ENCODE measurements around the gene LAMTOR2.

The LAMTOR2 gene

GRCh38 chr1:156074661-156075060 lies 20.1 kb downstream of the LAMTOR2 start:
- no peak for DNase-seq

- no peak for DNase-seq
These were observed 20.6 kb downstream of the LAMTOR2 start for GRCh38 chr1:156075162-156075561.

DNA sequence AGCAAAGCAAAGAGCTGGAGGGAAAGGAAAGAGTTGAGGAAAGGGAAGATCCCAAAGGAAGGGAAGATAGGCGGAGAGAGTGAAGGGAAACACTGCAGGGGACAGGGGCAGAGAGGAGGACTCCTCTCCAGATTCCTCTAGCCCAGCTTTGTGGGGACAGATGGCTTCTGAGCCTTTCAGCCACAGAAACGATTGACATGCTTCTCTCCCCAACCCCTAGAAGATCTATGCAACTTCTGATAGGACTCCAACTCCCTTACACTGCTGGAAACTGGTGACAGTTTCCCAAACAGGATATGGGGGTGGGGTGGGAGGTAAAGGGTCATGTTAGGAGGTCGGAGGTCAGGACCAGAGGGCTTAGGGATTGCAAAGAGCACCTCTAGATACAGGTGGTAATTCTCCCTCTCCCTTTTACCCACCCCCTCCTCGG lies 21.2 kb downstream of the LAMTOR2 start:
- DNase-seq: no peak

- no peak for DNase-seq
These were observed 22.2 kb downstream of the LAMTOR2 start for GRCh38 chr1:156076609-156077429.

GRCh38 chr1:156077430-156077760 lies 22.8 kb downstream of the LAMTOR2 start:
- no peak for DNase-seq

DNA sequence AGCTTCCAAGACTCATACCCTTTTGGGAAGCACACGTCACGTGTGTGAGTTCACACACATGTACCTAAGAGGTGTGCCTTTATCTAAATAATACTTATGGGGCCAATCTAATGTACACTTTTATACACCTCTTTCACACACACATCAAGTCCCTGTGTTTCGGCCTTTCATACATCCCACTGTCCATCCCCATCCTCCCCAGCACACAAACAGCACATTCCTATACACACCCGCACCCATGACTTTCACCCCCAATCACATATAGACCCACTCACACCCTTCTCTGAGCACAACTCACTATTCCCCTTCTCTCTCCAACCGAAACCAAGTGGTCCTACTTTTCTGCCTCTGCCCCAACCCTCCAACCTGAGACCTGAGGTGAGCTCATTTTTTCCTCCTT lies 24.1 kb downstream of the LAMTOR2 start:
- DNase-seq: no peak

DNA sequence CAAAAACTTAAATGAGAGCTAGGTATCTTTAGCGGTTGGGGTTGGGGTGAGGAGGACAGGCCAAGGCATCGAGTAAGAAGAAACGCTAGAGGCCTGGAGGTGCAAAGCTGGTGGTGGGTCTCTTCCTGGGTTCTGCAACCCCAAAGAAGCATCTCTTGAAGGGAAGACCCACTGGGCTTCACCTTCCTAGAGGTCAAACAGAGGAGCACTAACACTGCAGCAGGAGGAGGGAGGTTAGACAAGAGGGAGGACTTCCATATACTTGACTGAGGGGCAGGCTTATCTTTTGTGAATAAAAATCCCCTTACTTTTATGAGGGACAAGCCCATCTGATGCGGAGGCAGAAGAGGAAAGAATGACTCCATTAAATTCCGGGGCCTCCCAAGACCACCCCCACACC lies 25.2 kb downstream of the LAMTOR2 start:
- DNase-seq: no peak

DNA sequence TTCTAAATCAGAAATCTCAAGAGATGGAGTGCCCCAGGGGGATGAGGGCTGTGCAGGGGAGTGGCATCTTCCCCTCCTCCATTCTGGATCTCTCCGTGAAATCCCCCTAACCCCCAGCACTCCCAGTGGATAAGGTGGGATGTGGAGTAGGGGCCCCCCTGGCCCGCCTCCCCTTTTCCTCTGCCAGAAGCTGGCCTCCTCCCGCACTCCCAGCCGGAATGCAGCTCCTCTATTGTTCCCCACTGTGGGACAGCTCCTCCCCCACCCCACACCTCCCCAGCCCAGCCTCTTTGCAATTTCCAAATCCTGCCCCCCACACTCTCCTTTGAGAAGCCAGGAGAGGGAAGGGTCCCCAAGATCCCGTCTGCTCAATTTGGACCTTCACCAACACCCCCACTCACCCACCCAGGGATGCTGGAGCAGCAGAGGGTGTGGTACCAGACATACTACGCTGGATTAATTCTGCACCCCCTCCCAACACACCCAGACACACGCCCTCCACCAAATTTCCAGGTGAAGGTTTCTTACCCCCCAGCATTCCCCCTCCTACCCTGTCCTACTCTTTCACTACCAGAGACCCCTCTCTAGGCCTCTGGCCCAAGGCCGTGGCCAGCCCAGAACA lies 25.8 kb downstream of the LAMTOR2 start:
- DNase-seq: no peak

GRCh38 chr1:156080863-156081179 lies 26.2 kb downstream of the LAMTOR2 start:
- no peak for DNase-seq

DNA sequence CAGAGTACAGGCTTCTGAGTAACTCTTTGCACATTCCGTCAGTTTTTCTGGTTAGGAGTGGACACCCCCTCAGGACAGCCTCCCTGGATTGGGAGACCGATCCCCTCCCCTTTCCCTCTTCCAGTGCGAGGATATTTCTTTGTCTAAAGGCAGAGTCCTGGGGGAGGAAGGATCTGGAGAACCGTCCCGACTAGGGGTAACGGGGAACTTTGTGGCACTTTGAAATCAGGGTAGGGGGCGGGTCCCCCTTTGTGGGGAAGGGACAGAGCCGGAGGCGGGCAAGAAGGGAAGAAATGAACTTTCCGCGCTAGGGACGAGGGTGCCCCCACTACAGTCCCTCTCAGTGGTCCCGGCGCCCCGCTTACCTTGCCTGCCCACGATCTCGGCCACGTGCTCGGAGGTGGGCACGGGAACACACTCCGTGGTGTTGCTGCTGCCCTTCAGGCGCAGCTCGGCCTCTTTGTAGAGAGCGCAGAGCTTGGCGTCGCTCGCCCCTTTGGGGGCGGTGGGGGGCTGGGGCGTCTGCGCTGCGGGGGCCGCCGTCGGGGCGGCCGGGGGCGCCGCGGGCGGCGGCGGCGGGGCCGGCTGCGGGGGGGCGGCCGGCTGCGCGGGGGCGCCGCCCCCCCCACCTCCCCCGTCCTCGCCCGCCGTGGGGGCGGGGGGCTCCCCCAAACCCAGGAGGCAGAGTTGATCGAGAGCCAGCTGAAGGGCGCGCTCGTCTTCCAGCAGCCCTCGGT lies 26.8 kb downstream of the LAMTOR2 start:
- no peak for DNase-seq

DNA sequence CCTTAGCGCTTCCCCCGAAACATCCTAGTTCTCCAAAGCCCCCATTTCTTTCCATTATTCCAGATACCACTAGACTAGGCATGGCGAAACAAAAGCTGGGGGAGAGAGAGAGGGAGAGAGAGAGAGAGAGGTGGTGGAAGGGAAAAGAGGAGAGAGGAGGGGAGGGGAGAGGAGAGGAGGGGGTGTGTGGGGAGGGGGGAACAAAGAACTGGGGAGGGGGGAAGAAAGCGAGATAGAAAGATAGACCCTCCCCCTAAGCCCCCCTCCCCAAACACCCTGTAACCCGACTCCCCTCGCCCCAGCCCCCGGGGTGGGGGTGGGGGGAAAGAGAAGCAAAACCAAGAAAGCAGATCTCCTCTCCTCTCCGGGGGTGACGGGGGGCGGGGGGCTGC lies 27.3 kb downstream of the LAMTOR2 start:
- DNase-seq: no peak

GRCh38 chr1:156082309-156083091 lies 27.9 kb downstream of the LAMTOR2 start, which contains the start of gene MEX3A:
TSS of gene MEX3A (minus strand) at chr1:156082465. CDS start at chr1:156081998, 467 bp downstream.
- DNase-seq: peak in 54 of 56 donors; percentile 11 to 85 (median 66)

- DNase-seq: no peak
These were observed 29.5 kb downstream of the LAMTOR2 start for GRCh38 chr1:156083800-156084790.

DNA sequence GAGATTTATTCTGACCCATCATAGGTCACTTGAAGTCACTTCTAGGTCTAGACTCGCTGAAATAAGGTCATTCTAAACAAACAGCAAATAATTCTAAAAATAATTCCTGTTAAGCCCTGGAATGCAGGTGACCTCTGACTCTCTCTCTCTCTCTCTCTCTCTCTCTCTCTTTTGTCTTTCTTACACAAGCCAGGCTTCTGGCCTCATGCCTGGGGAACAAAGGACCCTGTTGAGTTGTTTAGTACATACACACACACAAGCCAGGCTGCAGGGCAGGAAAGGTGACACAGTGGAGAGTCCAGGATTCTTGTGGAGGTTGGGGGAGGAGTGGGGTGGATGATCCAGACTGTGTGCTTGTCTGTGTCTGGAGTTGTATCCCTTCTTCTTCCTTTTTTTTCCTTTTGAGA lies 31.7 kb downstream of the LAMTOR2 start:
- DNase-seq: no peak

- no peak for DNase-seq
These were observed 35.1 kb downstream of the LAMTOR2 start for GRCh38 chr1:156089704-156090103.

- DNase-seq: peak in 1 of 56 donors; percentile 24
These were observed 35.7 kb downstream of the LAMTOR2 start for GRCh38 chr1:156090138-156090839.

GRCh38 chr1:156090840-156091188 lies 36.2 kb downstream of the LAMTOR2 start:
- peak in 51 of 56 donors; percentile 23 to 92 (median 65) for DNase-seq

DNA sequence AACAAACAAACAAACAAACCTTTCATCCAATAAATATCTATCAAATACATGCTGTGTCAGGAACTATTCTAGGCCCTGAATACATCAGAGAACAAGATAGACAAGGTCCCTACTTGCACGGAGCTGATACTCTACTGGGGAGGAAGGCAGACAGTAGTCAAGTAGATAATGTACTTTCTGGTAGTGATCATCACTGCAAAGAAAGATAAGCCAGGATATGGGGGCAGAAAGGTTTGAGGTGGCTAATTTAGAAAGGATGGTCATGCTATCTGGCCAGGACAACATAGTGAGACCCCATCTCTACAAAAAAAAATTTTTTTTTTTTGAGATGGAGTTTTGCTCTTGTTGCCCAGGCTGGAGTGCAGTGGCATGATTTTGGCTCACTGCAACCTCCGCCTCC lies 37.0 kb downstream of the LAMTOR2 start:
- no peak for DNase-seq

DNA sequence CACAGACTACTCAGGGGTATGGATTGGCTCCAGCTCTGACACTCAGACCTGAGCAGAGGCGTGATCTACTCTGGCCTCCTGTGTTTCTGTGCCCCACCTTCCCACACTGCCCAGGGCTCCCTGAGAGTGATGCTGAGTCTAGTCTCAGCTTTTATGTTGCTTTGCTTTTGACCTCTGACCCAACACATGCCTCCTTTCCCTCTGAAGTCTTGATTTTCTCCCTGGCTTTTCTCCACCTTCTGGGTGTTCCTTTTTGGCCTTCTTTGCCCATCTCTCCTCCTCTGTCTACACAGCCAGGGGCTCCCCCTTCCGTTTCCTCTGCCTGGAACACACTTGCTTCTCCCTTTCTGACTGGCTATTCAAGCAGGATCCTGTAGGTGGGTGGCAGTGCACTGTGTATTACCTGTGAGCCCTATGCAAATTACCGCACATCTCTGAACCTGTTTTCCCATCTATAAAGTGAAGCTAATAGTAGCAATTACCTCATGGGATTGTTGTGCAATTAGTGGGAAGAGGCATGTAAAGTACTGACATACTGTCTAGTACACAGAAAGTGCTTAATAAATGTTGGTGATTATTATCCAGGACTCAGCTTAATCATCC lies 41.4 kb downstream of the LAMTOR2 start:
- no peak for DNase-seq
